Measurements from ENCODE around the gene POLR1H. TPM values are rescaled to one million over a fixed set of nuclear protein-coding genes. Genes with fewer than 3 reads are reported as not detected.

The POLR1H gene
- total RNA-seq, 2 experiments from 2014 or later: 36.5 to 39.4 TPM

DNA sequence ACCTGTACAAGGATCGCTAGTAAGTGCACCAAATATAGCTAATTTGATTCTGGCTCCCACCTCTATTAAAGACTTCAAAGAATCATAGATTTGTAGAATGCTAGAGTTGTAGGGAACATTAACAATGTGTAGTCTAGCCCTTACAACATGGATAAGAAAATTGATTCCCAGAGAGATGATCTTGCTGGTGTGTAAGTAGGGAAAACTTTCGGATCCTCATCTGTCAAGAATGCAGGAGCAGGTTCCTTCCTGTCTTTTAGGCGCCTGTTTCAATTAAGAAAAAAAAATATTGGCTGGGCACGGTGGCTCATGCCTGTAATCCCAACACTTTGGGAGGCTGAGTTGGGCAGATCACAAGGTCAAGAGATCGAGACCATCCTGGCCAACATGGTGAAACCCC is 26.8 kb downstream of the POLR1H start:
- Histone ChIP-seq H3K9me3 (ENCODE audit: control insufficient read depth in 1 of 2, insufficient read depth in 1 of 2, low read length in 2 of 2) (no peaks in the 10 kb centered on the region), H3K27ac (ENCODE audit: low read depth in 1 of 2, low read length in 2 of 2) (no peak overlapping the region), H3K4me1 (ENCODE audit: insufficient read depth, low read length) (no peaks in the 10 kb centered on the region), H3K27me3 (ENCODE audit: control insufficient read depth in 1 of 2, insufficient read depth in 2 of 2, low read length in 2 of 2) (peaks cover 14 to 24% of the 10 kb centered on the region in 2 experiments), H3K4me3 (ENCODE audit: low read length) (no peak overlapping the region), H3K36me3 (ENCODE audit: insufficient read depth, low read length) (no peaks in the 10 kb centered on the region)
- H3K27ac Mint-ChIP-seq: no peak overlapping the region
- TF ChIP-seq, protein P1, sequence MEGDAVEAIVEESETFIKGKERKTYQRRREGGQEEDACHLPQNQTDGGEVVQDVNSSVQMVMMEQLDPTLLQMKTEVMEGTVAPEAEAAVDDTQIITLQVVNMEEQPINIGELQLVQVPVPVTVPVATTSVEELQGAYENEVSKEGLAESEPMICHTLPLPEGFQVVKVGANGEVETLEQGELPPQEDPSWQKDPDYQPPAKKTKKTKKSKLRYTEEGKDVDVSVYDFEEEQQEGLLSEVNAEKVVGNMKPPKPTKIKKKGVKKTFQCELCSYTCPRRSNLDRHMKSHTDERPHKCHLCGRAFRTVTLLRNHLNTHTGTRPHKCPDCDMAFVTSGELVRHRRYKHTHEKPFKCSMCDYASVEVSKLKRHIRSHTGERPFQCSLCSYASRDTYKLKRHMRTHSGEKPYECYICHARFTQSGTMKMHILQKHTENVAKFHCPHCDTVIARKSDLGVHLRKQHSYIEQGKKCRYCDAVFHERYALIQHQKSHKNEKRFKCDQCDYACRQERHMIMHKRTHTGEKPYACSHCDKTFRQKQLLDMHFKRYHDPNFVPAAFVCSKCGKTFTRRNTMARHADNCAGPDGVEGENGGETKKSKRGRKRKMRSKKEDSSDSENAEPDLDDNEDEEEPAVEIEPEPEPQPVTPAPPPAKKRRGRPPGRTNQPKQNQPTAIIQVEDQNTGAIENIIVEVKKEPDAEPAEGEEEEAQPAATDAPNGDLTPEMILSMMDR (IDR thresholded peaks at IDR 0.05): no peak
- no peaks in the 10 kb centered on the region for H3K36me3 Mint-ChIP-seq (ENCODE audit: low read depth)
- no peak for DNase-seq
- intact Hi-C loops (cut with DNase I, micrococcal nuclease): no loop called here
- POLR2A ChIA-PET: no interaction called here
- no peaks in the 10 kb centered on the region for H3K9me3 Mint-ChIP-seq
- H3K4me3 Mint-ChIP-seq: no peak overlapping the region
- ATAC-seq (ENCODE audit: poor library complexity): no peak
- CTCF ChIA-PET: interaction anchor here (0.8 to 1.4 kb wide), 2 partner anchors 15 to 43 kb away, joined by 3 to 4 read pairs; no protein-coding TSS in a partner anchor
- peaks cover 64% of the 10 kb centered on the region for H3K27me3 Mint-ChIP-seq
- H3K4me1 Mint-ChIP-seq (ENCODE audit: low read depth): no peaks in the 10 kb centered on the region

DNA sequence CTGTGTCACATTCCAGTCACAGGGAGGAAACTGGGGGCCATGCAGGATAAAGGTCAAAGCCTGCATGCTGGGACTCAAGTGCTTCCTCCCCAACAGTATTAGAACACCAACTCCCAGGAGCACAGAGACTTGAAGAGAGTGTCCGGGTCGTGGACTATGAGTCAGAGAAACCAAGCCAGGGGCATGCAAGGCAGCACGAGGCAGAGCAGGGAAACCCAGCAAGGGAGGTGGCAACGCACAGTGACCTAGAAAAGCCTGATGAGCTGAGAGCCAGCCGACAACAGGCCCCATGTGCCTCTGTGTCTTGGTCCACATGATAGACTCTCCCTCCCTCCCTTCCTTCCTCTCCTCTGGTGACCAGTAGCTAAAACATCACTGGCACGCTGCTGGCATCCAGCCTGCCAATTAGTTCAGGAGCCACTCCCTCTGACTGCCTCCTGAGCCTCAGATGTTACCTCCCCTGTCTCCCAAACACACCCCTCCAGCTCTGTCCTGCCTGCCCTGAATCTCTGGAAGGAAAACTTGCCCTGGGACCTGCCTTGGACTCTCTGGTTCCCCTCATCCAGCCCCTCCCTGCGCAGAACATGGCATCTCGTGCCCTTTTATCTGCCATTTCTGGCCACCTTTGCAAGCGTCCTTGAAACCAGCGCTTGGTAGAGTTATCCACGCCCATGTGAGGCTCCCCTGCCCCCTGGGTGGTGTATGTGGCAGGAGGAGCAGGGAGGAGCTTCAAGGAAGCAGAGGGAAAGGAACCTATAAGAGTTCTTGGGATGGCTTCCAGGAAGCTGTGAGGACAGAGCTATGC is 30.7 kb downstream of the POLR1H start:
- no peak for ATAC-seq (ENCODE audit: poor library complexity)
- no peaks in the 10 kb centered on the region for H3K36me3 Mint-ChIP-seq (ENCODE audit: low read depth)
- CTCF ChIA-PET: no interaction called here
- peaks cover 88% of the 10 kb centered on the region for H3K27me3 Mint-ChIP-seq
- POLR2A ChIA-PET: no interaction called here
- intact Hi-C loops (cut with DNase I, micrococcal nuclease): no loop called here
- Histone ChIP-seq H3K36me3 (ENCODE audit: insufficient read depth, low read length) (no peaks in the 10 kb centered on the region), H3K4me3 (ENCODE audit: low read length) (no peak overlapping the region), H3K27ac (ENCODE audit: low read depth in 1 of 2, low read length in 2 of 2) (no peak overlapping the region), H3K4me1 (ENCODE audit: insufficient read depth, low read length) (no peaks in the 10 kb centered on the region), H3K27me3 (ENCODE audit: control insufficient read depth in 1 of 2, insufficient read depth in 2 of 2, low read length in 2 of 2) (peaks cover 19 to 31% of the 10 kb centered on the region in 2 experiments), H3K9me3 (ENCODE audit: control insufficient read depth in 1 of 2, insufficient read depth in 1 of 2, low read length in 2 of 2) (no peaks in the 10 kb centered on the region)
- H3K4me3 Mint-ChIP-seq: no peak overlapping the region
- no peaks in the 10 kb centered on the region for H3K4me1 Mint-ChIP-seq (ENCODE audit: low read depth)
- no peak overlapping the region for H3K27ac Mint-ChIP-seq
- no peak for DNase-seq
- H3K9me3 Mint-ChIP-seq: no peaks in the 10 kb centered on the region
- TF ChIP-seq, protein P1 (IDR thresholded peaks at IDR 0.05): no peak

DNA sequence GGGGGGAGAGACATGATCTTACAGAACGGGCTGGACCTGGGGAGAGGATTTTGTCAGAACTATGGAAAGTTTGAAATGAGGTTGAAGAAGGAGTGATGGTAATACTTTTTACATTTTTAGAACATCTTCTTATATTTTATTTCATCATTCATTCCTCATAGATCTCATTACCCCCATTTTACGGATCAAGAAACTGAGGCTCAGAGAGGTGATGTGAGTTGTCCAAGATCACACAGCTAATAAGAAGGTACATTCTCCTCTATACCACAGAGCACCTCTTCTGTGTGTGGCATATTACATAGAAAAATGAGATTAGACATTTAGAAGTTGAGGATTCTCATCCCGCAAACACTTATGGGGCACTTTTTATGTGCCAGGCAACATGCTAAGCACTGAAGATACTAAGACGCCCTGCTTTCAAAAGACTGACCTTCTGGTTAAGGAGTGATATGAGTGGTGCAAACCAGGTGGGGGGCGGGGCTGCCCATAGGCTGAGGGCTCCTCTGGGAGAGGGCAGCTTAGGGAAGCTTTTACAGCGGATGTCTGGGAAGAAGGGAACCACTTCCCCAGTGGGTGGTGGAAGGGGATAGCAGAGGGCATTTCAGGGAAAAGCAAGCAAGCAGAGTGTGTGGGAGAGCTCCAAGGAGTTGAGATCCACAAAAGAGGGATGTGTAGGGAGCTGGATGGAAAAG is 31.9 kb downstream of the POLR1H start:
- Histone ChIP-seq H3K4me1 (ENCODE audit: insufficient read depth, low read length) (peaks cover 3% of the 10 kb centered on the region), H3K27me3 (ENCODE audit: control insufficient read depth in 1 of 2, insufficient read depth in 2 of 2, low read length in 2 of 2) (peaks cover 15 to 31% of the 10 kb centered on the region in 2 experiments), H3K9me3 (ENCODE audit: control insufficient read depth in 1 of 2, insufficient read depth in 1 of 2, low read length in 2 of 2) (no peaks in the 10 kb centered on the region), H3K36me3 (ENCODE audit: insufficient read depth, low read length) (no peaks in the 10 kb centered on the region), H3K27ac (ENCODE audit: low read depth in 1 of 2, low read length in 2 of 2) (no peak overlapping the region), H3K4me3 (ENCODE audit: low read length) (no peak overlapping the region)
- intact Hi-C loops (cut with DNase I, micrococcal nuclease): no loop called here
- ATAC-seq (ENCODE audit: poor library complexity): no peak
- Mint-ChIP-seq H3K4me3 (no peak overlapping the region), H3K9me3 (no peaks in the 10 kb centered on the region), H3K36me3 (ENCODE audit: low read depth) (no peaks in the 10 kb centered on the region), H3K27ac (no peak overlapping the region), H3K4me1 (ENCODE audit: low read depth) (peaks cover 10% of the 10 kb centered on the region), H3K27me3 (peaks cover 87% of the 10 kb centered on the region)
- TF ChIP-seq, protein P1 (IDR thresholded peaks at IDR 0.05): no peak
- CTCF ChIA-PET: interaction anchor here (0.5 to 1.0 kb wide), 2 partner anchors 10 to 38 kb away, joined by 3 to 5 read pairs; no protein-coding TSS in a partner anchor
- DNase-seq: no peak
- POLR2A ChIA-PET: no interaction called here
